GM12878 (cell line): Measurements from ENCODE around the gene AOAH. TPM values are rescaled to one million over a fixed set of nuclear protein-coding genes. Genes with fewer than 3 reads are reported as not detected.
"Not testable (repeated sequence)": the region's sequence is repeated elsewhere in the genome, so short reads cannot be mapped to it uniquely, and the experiment has no call there.

ENCODE experiments used
- ATAC-seq: fragments of 200-7000 bp; cut with Tn5 transposase; 3 replicates; pipeline ENCODE4 v1.9.1; 2020; ENCODE audit warnings: mild to moderate bottlenecking, moderate library complexity
- BruUV-seq: library from RNA; stranded (reverse); fragments of 400-500 nt; replicated peaks from 2 replicates; lab custom pipeline; 2021; lab: Mats Ljungman, UMichigan
- CTCF ChIA-PET: fragments of 300-600 bp; sonication (Branson Sonifier 250); formaldehyde crosslinking; extraction: SDS; loops from one replicate; lab custom pipeline; 2021; ENCODE audit warnings: inconsistent platforms; lab: Yijun Ruan, JAX
- POLR2A ChIA-PET: fragments of 350-600 bp; formaldehyde crosslinking; extraction: SDS; loops from one replicate; lab custom pipeline; 2021; ENCODE audit warnings: inconsistent platforms; lab: Charles Lee
- RAD21 ChIA-PET: fragments of 300-600 bp; sonication (Branson Sonifier 250); formaldehyde crosslinking; loops from one replicate; lab custom pipeline; 2023; ENCODE audit warnings: antibody characterized with exemption; ENCODE audit not compliant: unreplicated experiment; lab: Charles Lee
- SMC1A ChIA-PET: fragments of 300-600 bp; sonication (Branson Sonifier 250); formaldehyde crosslinking; loops from one replicate; lab custom pipeline; 2023; ENCODE audit not compliant: unreplicated experiment, uncharacterized antibody; lab: Charles Lee
- DNase-seq: peaks from one replicate; pipeline ENCODE4 v3.0.0-alpha.2; 2011; ENCODE audit warnings: low read depth, low spot score
- FAIRE-seq: peaks from 3 replicates; lab custom pipeline; 2011; peaks lifted over from hg19 to GRCh38; lab: Jason Lieb, UNC
- H2AFZ ChIP-seq: 2 replicates; pipeline ENCODE4 v1.6.0; 2011; ENCODE audit warnings: low read depth, low read length, control low read depth; ENCODE audit not compliant: control insufficient read depth
- H3K27ac ChIP-seq: 2 replicates; pipeline ENCODE4 v1.5.1; 2011; ENCODE audit warnings: control low read depth; ENCODE audit not compliant: control insufficient read depth, insufficient read depth
- H3K27me3 ChIP-seq, 2 experiments: replicated peaks in 1 of 2; 2 replicates each; pipeline versions ENCODE4 v1.6.0 to v1.6.1; 2011; ENCODE audit warnings: low read length in 1 of 2; ENCODE audit not compliant: control insufficient read depth in 2 of 2, insufficient read depth in 2 of 2
- H3K36me3 ChIP-seq, 2 experiments: 2 replicates each; pipeline ENCODE4 v1.5.1; 2011; ENCODE audit warnings: low read length in 1 of 2; ENCODE audit not compliant: control insufficient read depth in 2 of 2, insufficient read depth in 2 of 2
- H3K4me1 ChIP-seq: 2 replicates; pipeline ENCODE4 v1.6.1; 2011; ENCODE audit warnings: mild to moderate bottlenecking, low read length, moderate library complexity, mixed read lengths; ENCODE audit not compliant: control insufficient read depth, insufficient read depth
- H3K4me2 ChIP-seq: 2 replicates; pipeline ENCODE4 v1.6.0; 2011; ENCODE audit warnings: control low read depth; ENCODE audit not compliant: control insufficient read depth, insufficient read depth
- H3K4me3 ChIP-seq: fragments of 200-600 bp; sonication (generic); 2 replicates; pipeline ENCODE4 v1.5.1; 2016
- H3K79me2 ChIP-seq: 2 replicates; pipeline ENCODE4 v1.6.0; 2011; ENCODE audit warnings: low read length; ENCODE audit not compliant: control insufficient read depth, insufficient read depth
- H3K9ac ChIP-seq: 2 replicates; pipeline ENCODE4 v1.8.0; 2011; ENCODE audit warnings: low read length, control low read depth, mixed read lengths; ENCODE audit not compliant: control insufficient read depth, insufficient read depth
- H3K9me3 ChIP-seq: replicated peaks from 3 replicates; pipeline ENCODE4 v1.5.1; 2011; ENCODE audit warnings: mild to moderate bottlenecking, low read length; ENCODE audit not compliant: control insufficient read depth, insufficient read depth
- H4K20me1 ChIP-seq: 2 replicates; pipeline ENCODE4 v1.6.0; 2011; ENCODE audit not compliant: control insufficient read depth, insufficient read depth
- GATAD2B ChIP-seq: fragments of 450-650 bp; conservative IDR thresholded peaks from 2 replicates; pipeline ENCODE4 v1.6.1; 2017; ENCODE audit warnings: low read depth, mild to moderate bottlenecking, moderate library complexity
- NFYB ChIP-seq: IDR thresholded peaks from 2 replicates; pipeline ENCODE4 v1.6.1; 2011; ENCODE audit warnings: low read depth, mild to moderate bottlenecking, low read length, improper control_type of control experiment, moderate library complexity; ENCODE audit not compliant: insufficient read depth
- RAD21 ChIP-seq: IDR thresholded peaks from 2 replicates; pipeline ENCODE4 v1.6.1; 2011; ENCODE audit warnings: mild to moderate bottlenecking, low read depth, low read length, moderate library complexity; ENCODE audit not compliant: insufficient read depth
- SMC3 ChIP-seq: IDR thresholded peaks from 2 replicates; pipeline ENCODE4 v1.6.1; 2011; ENCODE audit warnings: low read length, improper control_type of control experiment, borderline replicate concordance
- TCF7 ChIP-seq: IDR thresholded peaks from 2 replicates; pipeline ENCODE4 v1.6.1; 2014; ENCODE audit warnings: antibody characterized with exemption, borderline replicate concordance
- ZBED1 ChIP-seq: IDR thresholded peaks from 2 replicates; pipeline ENCODE4 v1.6.1; 2016; ENCODE audit warnings: borderline replicate concordance
- WGBS: methylation state at CpG from one replicate; pipeline ENCODE4 v1.1.6; 2016; ENCODE audit warnings: low lambda C conversion rate; ENCODE audit not compliant: insufficient replicate concordance, insufficient coverage; ENCODE audit errors: missing lambda C conversion rate; 5-methylcytosine and 5-hydroxymethylcytosine counted together
- in situ Hi-C: fragments of 300-500 bp; cut with MboI; formaldehyde crosslinking; loops from 9 replicates; pipeline ENCODE4 v1.14.3; 2018; ENCODE audit warnings: mixed read lengths
- intact Hi-C: fragments of 100-400 bp; cut with micrococcal nuclease; formaldehyde crosslinking; loops from one replicate; pipeline ENCODE4 v1.14.2; 2022; ENCODE audit not compliant: unreplicated experiment
- polyA plus RNA-seq, 11 experiments: library from polyadenylated mRNA; depleted of rRNA in 4 of 11; unstranded in 6 of 11; stranded (reverse) in 5 of 11; fragments of >200 nt; fragmentation: Nextera tagmentation in 4 of 11; fragmentation: Illumina TruSeq in 1 of 11; extraction: Ambion mirVana in 4 of 11; extraction: Trizol in 1 of 11; gene quantifications; 1 replicate in 1 of 11; 2 replicates in 10 of 11; pipeline versions ENCODE4 v1.2.1 to v1.2.3, GENCODE V29; 2011 to 2016; ENCODE audit warnings: inconsistent platforms in 2 of 11, missing spikeins in 2 of 11, low read depth in 1 of 11
- total RNA-seq, 4 experiments: library from RNA; depleted of rRNA in 3 of 4; stranded (reverse); fragments of >200 nt in 3 of 4; fragmentation: Illumina TruSeq in 1 of 4; extraction: Trizol in 1 of 4; gene quantifications; 2 replicates each; pipeline versions ENCODE4 v1.2.1 to v1.2.3, GENCODE V29; 2013 to 2021
- TF ChIP-seq, protein P1 (sequence below): fragments of 450-650 bp; IDR thresholded peaks from 2 replicates; pipeline ENCODE4 v1.6.1; 2017; ENCODE audit warnings: mild to moderate bottlenecking, moderate library complexity

AOAH gene
- total and polyA plus RNA-seq, 10 of the 15 experiments (the other 5 are each of a cell fraction or from before 2014, with no cell fraction given) = 0.32 to 2.8 (median 1.4) TPM

DNA sequence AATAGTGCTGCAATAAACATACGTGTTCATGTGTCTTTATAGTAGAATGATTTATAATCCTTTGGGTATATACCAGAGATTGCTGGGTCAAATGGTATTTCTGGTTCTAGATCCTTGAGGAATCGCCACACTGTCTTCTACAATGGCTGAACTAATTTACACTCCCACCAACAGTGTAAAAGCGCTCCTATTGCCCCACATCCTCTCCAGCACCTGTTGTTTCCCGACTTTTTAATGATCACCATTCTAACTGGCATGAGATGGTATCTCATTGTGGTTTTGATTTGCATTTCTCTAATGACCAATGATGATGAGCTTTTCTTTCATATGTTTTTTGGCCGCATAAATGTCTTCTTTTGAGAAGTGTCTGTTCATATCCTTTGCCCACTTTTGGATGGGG is 235.6 kb downstream of the AOAH start:
- H3K4me1 ChIP-seq, H3K9ac ChIP-seq, H3K4me3 ChIP-seq, FAIRE-seq, H4K20me1 ChIP-seq, DNase-seq, H3K9me3 ChIP-seq, H3K4me2 ChIP-seq, H3K36me3 ChIP-seq, H3K27me3 ChIP-seq, H3K79me2 ChIP-seq, H2AFZ ChIP-seq, in situ Hi-C loops, BruUV-seq, H3K27ac ChIP-seq, ATAC-seq: not testable (repeated sequence)
- ChIA-PET CTCF (interaction anchor here (1.2 to 5.8 kb wide), 3 partner anchors 598 to 711 kb away, joined by 3 to 59 read pairs (median 35); no protein-coding TSS in a partner anchor), POLR2A (interaction anchor here (0.9 kb wide), 1 partner anchor 184 kb away, joined by 3 read pairs; no protein-coding TSS in a partner anchor), SMC1A (interaction anchor here (0.9 to 2.8 kb wide), 6 partner anchors 10 to 713 kb away, joined by 3 to 12 read pairs (median 8); no protein-coding TSS in a partner anchor), RAD21 (interaction anchor here (1.3 to 5.0 kb wide), 3 partner anchors 181 to 721 kb away, joined by 3 to 39 read pairs (median 9); no protein-coding TSS in a partner anchor)
- intact Hi-C loops = loop anchor here (10.0 kb wide), 1 partner anchor 366 kb away; no protein-coding TSS in a partner anchor
- 62% methylated on average over 5 of the region's 5 CpGs for WGBS

DNA sequence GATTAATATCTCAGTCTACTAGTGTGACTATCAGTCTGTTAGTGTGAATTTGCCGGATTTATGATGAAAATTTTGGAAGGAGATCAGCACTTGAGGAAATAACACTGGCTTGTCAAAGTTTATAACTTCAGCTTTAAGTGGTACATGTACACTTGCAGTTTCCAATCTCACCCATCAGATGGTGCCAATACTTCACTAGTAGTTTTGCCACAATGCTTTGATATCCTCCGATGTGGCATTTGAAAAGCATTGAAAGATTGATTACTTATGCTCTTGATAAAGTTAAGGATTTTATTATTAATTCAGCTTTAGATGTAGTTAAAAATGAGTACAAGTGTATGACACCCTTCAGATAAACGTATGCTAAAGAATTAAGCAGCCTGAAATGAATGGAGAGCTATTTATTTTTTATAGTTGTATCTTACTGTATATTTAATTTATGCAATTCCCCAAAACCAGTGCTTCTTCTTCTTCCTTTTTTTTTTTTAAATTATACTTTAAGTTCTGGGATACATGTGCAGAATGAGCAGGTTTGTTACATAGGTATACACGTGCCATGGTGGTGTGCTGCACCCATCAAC is 236.4 kb downstream of the AOAH start:
- no peaks in the 10 kb centered on the region; the same call in 2 of the 3 replicates for H3K9me3 ChIP-seq
- H3K27me3 ChIP-seq = no peaks in the 10 kb centered on the region; a peak in 1 of 4 replicates
- in situ Hi-C loops (no loop called here), intact Hi-C loops (loop anchor here (1.0 to 10.0 kb wide), 4 partner anchors 183 to 713 kb away; no protein-coding TSS in a partner anchor)
- H3K36me3 ChIP-seq = no peaks in the 10 kb centered on the region
- H2AFZ ChIP-seq = no peak overlapping the region
- RAD21 ChIA-PET = interaction anchor here (0.8 to 5.0 kb wide), 10 partner anchors 10 to 721 kb away, joined by 3 to 39 read pairs (median 4); no protein-coding TSS in a partner anchor
- 1% methylated on average over 4 of the region's 4 CpGs for WGBS
- ATAC-seq = peak; percentile 57; the same call in 2 of the 3 replicates
- FAIRE-seq = no peak
- no peaks in the 10 kb centered on the region for H3K4me1 ChIP-seq
- DNase-seq = peak; percentile 21
- no peak overlapping the region for H3K4me3 ChIP-seq
- POLR2A ChIA-PET = interaction anchor here (0.9 kb wide), 1 partner anchor 184 kb away, joined by 3 read pairs; no protein-coding TSS in a partner anchor
- no peaks in the 10 kb centered on the region for H4K20me1 ChIP-seq
- no peak overlapping the region for H3K4me2 ChIP-seq
- BruUV-seq = no TSS peak
- CTCF ChIA-PET = interaction anchor here (0.6 to 5.8 kb wide), 22 partner anchors 9 to 717 kb away, joined by 3 to 59 read pairs (median 3); no protein-coding TSS in a partner anchor
- H3K27ac ChIP-seq = no peak overlapping the region
- SMC1A ChIA-PET = interaction anchor here (0.7 to 2.8 kb wide), 18 partner anchors 9 to 713 kb away, joined by 3 to 20 read pairs (median 4); no protein-coding TSS in a partner anchor
- H3K79me2 ChIP-seq = no peaks in the 10 kb centered on the region
- no peak overlapping the region for H3K9ac ChIP-seq
- TF ChIP-seq GATAD2B = no peak
- TF ChIP-seq RAD21 = peak; percentile 84
- TF ChIP-seq, protein P1, sequence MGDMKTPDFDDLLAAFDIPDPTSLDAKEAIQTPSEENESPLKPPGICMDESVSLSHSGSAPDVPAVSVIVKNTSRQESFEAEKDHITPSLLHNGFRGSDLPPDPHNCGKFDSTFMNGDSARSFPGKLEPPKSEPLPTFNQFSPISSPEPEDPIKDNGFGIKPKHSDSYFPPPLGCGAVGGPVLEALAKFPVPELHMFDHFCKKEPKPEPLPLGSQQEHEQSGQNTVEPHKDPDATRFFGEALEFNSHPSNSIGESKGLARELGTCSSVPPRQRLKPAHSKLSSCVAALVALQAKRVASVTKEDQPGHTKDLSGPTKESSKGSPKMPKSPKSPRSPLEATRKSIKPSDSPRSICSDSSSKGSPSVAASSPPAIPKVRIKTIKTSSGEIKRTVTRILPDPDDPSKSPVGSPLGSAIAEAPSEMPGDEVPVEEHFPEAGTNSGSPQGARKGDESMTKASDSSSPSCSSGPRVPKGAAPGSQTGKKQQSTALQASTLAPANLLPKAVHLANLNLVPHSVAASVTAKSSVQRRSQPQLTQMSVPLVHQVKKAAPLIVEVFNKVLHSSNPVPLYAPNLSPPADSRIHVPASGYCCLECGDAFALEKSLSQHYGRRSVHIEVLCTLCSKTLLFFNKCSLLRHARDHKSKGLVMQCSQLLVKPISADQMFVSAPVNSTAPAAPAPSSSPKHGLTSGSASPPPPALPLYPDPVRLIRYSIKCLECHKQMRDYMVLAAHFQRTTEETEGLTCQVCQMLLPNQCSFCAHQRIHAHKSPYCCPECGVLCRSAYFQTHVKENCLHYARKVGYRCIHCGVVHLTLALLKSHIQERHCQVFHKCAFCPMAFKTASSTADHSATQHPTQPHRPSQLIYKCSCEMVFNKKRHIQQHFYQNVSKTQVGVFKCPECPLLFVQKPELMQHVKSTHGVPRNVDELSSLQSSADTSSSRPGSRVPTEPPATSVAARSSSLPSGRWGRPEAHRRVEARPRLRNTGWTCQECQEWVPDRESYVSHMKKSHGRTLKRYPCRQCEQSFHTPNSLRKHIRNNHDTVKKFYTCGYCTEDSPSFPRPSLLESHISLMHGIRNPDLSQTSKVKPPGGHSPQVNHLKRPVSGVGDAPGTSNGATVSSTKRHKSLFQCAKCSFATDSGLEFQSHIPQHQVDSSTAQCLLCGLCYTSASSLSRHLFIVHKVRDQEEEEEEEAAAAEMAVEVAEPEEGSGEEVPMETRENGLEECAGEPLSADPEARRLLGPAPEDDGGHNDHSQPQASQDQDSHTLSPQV = 0 out of 2 replicates have a peak, but pooled peaks have one; percentile 23
- TF ChIP-seq TCF7 = 0 out of 2 replicates have a peak, but pooled peaks have one; percentile 15
- peak; percentile 80; the same call in 1 of the 2 replicates for TF ChIP-seq SMC3
- TF ChIP-seq ZBED1 = no peak
- TF ChIP-seq NFYB = no peak
